ENCODE measurements around the gene FGFRL1. TPM values are rescaled to one million over a fixed set of nuclear protein-coding genes. Genes with fewer than 3 reads are reported as not detected.

FGFRL1 gene
- total and polyA plus RNA-seq, 4 donors: 13.4 to 31.1 (median 15.2) TPM

DNA sequence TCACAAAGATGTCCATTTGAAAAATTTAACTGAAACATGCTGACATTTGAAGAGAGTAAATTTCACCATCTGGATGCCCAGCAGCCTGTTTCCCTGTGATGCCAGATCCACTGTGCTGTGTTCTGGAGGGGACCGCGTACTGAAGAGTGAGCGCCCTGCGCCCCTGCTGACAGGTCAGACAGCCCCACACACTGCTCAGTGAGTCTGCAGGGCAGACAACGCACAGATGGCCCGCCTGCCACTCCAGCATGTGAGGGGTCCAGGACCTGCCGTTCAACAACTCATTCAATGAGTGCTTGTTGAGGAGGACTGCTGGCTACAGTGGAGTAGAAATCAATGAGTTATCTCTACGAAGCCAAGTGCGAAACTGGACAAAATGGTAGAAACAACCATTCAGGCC lies 49.2 kb downstream of the FGFRL1 start:
- no peaks in the 10 kb centered on the region for H3K9me3 ChIP-seq (ENCODE audit: control insufficient read depth in 4 of 4, insufficient read depth in 3 of 4, low read length in 3 of 4)
- H3K4me1 ChIP-seq (ENCODE audit: control insufficient read depth in 5 of 5, insufficient read depth in 5 of 5, low read length in 5 of 5): peaks cover 0 to 3% (median 0%) of the 10 kb centered on the region in 5 donors
- no peak overlapping the region for H3K9ac ChIP-seq (ENCODE audit: insufficient read depth in 1 of 2, low read length in 2 of 2)
- WGBS, 2 donors: 86 to 96% methylated on average over 9 of the region's 9 CpGs
- no peak overlapping the region for H3K27ac ChIP-seq (ENCODE audit: low read depth in 1 of 2, low read length in 1 of 2)
- TF ChIP-seq, protein P1, sequence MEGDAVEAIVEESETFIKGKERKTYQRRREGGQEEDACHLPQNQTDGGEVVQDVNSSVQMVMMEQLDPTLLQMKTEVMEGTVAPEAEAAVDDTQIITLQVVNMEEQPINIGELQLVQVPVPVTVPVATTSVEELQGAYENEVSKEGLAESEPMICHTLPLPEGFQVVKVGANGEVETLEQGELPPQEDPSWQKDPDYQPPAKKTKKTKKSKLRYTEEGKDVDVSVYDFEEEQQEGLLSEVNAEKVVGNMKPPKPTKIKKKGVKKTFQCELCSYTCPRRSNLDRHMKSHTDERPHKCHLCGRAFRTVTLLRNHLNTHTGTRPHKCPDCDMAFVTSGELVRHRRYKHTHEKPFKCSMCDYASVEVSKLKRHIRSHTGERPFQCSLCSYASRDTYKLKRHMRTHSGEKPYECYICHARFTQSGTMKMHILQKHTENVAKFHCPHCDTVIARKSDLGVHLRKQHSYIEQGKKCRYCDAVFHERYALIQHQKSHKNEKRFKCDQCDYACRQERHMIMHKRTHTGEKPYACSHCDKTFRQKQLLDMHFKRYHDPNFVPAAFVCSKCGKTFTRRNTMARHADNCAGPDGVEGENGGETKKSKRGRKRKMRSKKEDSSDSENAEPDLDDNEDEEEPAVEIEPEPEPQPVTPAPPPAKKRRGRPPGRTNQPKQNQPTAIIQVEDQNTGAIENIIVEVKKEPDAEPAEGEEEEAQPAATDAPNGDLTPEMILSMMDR (IDR thresholded peaks at IDR 0.05; ENCODE audit: control extremely low read depth, extremely low read depth): no peak
- no peak for ATAC-seq (ENCODE audit: insufficient read depth, low FRiP score)
- H3K27me3 ChIP-seq (ENCODE audit: control insufficient read depth in 3 of 3, insufficient read depth in 3 of 3, low read length in 2 of 3): peaks cover 3 to 54% (median 37%) of the 10 kb centered on the region in 3 donors
- no peaks in the 10 kb centered on the region for H3K36me3 ChIP-seq (ENCODE audit: control insufficient read depth in 4 of 4, insufficient read depth in 4 of 4, low read length in 4 of 4)
- peak in 1 of 3 donors; percentile 3 for DNase-seq
- H3K4me3 ChIP-seq: no peak overlapping the region

DNA sequence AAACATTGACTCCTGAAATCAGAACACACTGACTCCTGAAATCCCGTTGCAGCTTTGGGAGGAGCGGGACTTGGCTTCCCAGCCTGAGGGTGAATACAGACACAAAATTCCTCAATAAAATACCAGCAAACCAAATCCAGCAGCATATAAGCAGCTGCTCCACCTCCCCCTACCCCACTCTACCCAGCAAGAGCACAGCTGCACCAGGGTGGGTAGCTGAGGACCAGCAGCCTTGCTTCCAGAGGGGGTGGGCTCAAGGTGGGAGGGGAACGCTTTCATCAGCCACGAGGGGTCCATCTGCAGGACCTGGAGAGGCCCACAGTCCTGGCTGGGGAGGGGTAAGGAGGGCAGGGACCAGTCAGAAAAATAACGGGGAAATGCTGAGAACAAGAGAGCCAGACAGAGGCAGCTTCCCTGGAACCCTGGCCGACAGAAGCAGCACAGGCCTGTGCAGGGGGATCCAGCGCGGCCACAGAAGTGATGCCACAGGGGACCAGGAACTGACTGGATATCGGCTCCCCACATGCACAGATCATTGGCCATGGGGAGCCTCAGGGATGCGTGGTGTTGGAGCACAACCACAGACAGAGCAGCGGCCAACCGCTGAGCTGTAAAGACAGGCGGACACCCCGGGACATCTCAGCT lies 49.8 kb downstream of the FGFRL1 start:
- TF ChIP-seq, protein P1 (IDR thresholded peaks at IDR 0.05; ENCODE audit: control extremely low read depth, extremely low read depth): no peak
- DNase-seq (peak in 1 of 3 donors; percentile 6), ATAC-seq (ENCODE audit: insufficient read depth, low FRiP score) (no peak)
- peaks cover 3 to 50% (median 31%) of the 10 kb centered on the region in 3 donors for H3K27me3 ChIP-seq (ENCODE audit: control insufficient read depth in 3 of 3, insufficient read depth in 3 of 3, low read length in 2 of 3)
- no peaks in the 10 kb centered on the region for H3K4me1 ChIP-seq (ENCODE audit: control insufficient read depth in 5 of 5, insufficient read depth in 5 of 5, low read length in 5 of 5)
- no peaks in the 10 kb centered on the region for H3K9me3 ChIP-seq (ENCODE audit: control insufficient read depth in 4 of 4, insufficient read depth in 3 of 4, low read length in 3 of 4)
- H3K4me3 ChIP-seq: no peak overlapping the region
- no peak overlapping the region for H3K9ac ChIP-seq (ENCODE audit: insufficient read depth in 1 of 2, low read length in 2 of 2)
- WGBS, 2 donors: 81 to 88% methylated on average over 14 of the region's 14 CpGs
- H3K36me3 ChIP-seq (ENCODE audit: control insufficient read depth in 4 of 4, insufficient read depth in 4 of 4, low read length in 4 of 4): no peaks in the 10 kb centered on the region
- no peak overlapping the region for H3K27ac ChIP-seq (ENCODE audit: low read depth in 1 of 2, low read length in 1 of 2)

DNA sequence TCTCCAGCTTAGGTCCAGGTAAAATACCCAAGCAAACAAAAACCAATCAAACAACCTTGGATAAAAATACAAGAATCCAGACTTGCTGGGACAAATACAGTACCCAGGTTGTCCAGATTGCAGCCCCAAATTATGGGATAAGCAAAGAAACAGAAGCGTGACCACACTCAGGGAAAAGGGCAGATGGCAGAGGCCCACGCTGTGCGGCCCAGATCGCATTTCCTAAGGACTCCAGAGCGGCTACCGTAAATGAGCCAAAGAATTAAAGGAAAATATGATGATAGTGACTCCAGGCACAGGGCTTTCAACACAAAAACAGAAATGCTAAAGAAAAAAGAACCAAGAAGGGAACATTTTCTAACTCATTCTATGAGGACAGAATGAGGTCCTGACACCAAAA lies 50.3 kb downstream of the FGFRL1 start:
- 88 to 94% methylated on average over 6 of the region's 6 CpGs for WGBS, 2 donors
- DNase-seq (peak in 1 of 3 donors; percentile 3), ATAC-seq (ENCODE audit: insufficient read depth, low FRiP score) (no peak)
- peaks cover 3 to 47% (median 26%) of the 10 kb centered on the region in 3 donors for H3K27me3 ChIP-seq (ENCODE audit: control insufficient read depth in 3 of 3, insufficient read depth in 3 of 3, low read length in 2 of 3)
- H3K9ac ChIP-seq (ENCODE audit: insufficient read depth in 1 of 2, low read length in 2 of 2): no peak overlapping the region
- no peak overlapping the region for H3K4me3 ChIP-seq
- no peak overlapping the region for H3K27ac ChIP-seq (ENCODE audit: low read depth in 1 of 2, low read length in 1 of 2)
- H3K4me1 ChIP-seq (ENCODE audit: control insufficient read depth in 5 of 5, insufficient read depth in 5 of 5, low read length in 5 of 5): no peaks in the 10 kb centered on the region
- H3K36me3 ChIP-seq (ENCODE audit: control insufficient read depth in 4 of 4, insufficient read depth in 4 of 4, low read length in 4 of 4): no peaks in the 10 kb centered on the region
- TF ChIP-seq, protein P1 (IDR thresholded peaks at IDR 0.05; ENCODE audit: control extremely low read depth, extremely low read depth): no peak
- no peaks in the 10 kb centered on the region for H3K9me3 ChIP-seq (ENCODE audit: control insufficient read depth in 4 of 4, insufficient read depth in 3 of 4, low read length in 3 of 4)

DNA sequence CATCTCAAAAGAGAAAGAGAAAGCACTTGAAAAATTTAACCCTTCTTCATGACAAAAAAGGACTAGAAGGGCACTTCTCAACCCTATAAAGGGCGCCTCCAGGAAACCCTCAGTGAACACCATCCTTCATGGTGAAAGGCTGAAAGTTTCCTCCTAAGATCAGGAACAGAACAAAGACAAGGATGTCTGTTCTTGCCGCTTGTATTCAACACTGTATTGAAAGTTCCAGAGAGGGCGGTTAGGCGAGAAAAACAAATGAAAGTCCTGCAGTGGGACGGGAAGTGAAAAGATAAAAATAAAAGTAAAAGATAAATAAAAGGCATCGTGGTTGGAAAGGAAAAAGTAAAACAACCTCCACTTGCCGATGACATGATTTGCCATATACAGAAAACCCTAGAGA lies 51.0 kb downstream of the FGFRL1 start:
- Histone ChIP-seq H3K9me3 (ENCODE audit: control insufficient read depth in 4 of 4, insufficient read depth in 3 of 4, low read length in 3 of 4) (no peaks in the 10 kb centered on the region), H3K36me3 (ENCODE audit: control insufficient read depth in 4 of 4, insufficient read depth in 4 of 4, low read length in 4 of 4) (no peaks in the 10 kb centered on the region), H3K27me3 (ENCODE audit: control insufficient read depth in 3 of 3, insufficient read depth in 3 of 3, low read length in 2 of 3) (peaks cover 3 to 41% (median 20%) of the 10 kb centered on the region in 3 donors), H3K27ac (ENCODE audit: low read depth in 1 of 2, low read length in 1 of 2) (no peak overlapping the region), H3K9ac (ENCODE audit: insufficient read depth in 1 of 2, low read length in 2 of 2) (no peak overlapping the region), H3K4me3 (no peak overlapping the region), H3K4me1 (ENCODE audit: control insufficient read depth in 5 of 5, insufficient read depth in 5 of 5, low read length in 5 of 5) (no peaks in the 10 kb centered on the region)
- WGBS, 2 donors: 35 to 53% methylated on average over 7 of the region's 7 CpGs
- ATAC-seq (ENCODE audit: insufficient read depth, low FRiP score): no peak
- TF ChIP-seq, protein P1 (IDR thresholded peaks at IDR 0.05; ENCODE audit: control extremely low read depth, extremely low read depth): no peak
- DNase-seq: no peak
